KMS-11 (cell line): ENCODE measurements around the gene KHSRP.

Source experiments
- H2AFZ ChIP-seq: fragments of 200-600 bp; sonication (generic); 2 replicates; pipeline ENCODE4 v1.6.1; 2016; ENCODE audit warnings: antibody characterized with exemption, mixed run types, low read depth
- H3K27ac ChIP-seq: fragments of 200-600 bp; sonication (generic); 2 replicates; pipeline ENCODE4 v1.6.1; 2016; ENCODE audit warnings: mild to moderate bottlenecking, mixed run types
- H3K27me3 ChIP-seq: fragments of 200-600 bp; sonication (generic); 2 replicates; pipeline ENCODE4 v1.6.1; 2017; ENCODE audit warnings: mild to moderate bottlenecking, low read depth, mixed run types, moderate library complexity; ENCODE audit not compliant: insufficient read depth
- H3K36me3 ChIP-seq: fragments of 200-600 bp; sonication (generic); 2 replicates; pipeline ENCODE4 v1.6.1; 2017; ENCODE audit warnings: mild to moderate bottlenecking, mixed run types; ENCODE audit not compliant: insufficient read depth
- H3K4me1 ChIP-seq: fragments of 200-600 bp; sonication (generic); 2 replicates; pipeline ENCODE4 v1.6.1; 2016; ENCODE audit warnings: mild to moderate bottlenecking, low read depth, mixed run types; ENCODE audit not compliant: poor library complexity, severe bottlenecking
- H3K4me2 ChIP-seq: fragments of 200-600 bp; sonication (generic); 2 replicates; pipeline ENCODE4 v1.7.0; 2016; ENCODE audit warnings: mild to moderate bottlenecking, mixed run types
- H3K4me3 ChIP-seq: fragments of 200-600 bp; sonication (generic); IDR thresholded peaks from 2 replicates; pipeline ENCODE4 v1.6.1; 2017; ENCODE audit warnings: low read depth, low read length, mixed read lengths; ENCODE audit not compliant: insufficient read depth
- H3K79me2 ChIP-seq: fragments of 200-600 bp; sonication (generic); 2 replicates; pipeline ENCODE4 v1.6.1; 2016; ENCODE audit warnings: low read depth, mixed run types; ENCODE audit not compliant: insufficient read depth
- H3K9ac ChIP-seq: fragments of 200-600 bp; sonication (generic); 2 replicates; pipeline ENCODE4 v1.6.1; 2016; ENCODE audit warnings: mild to moderate bottlenecking, mixed run types
- H4K20me1 ChIP-seq: fragments of 200-600 bp; sonication (generic); 2 replicates; pipeline ENCODE4 v1.6.1; 2016; ENCODE audit warnings: mild to moderate bottlenecking, mixed run types; ENCODE audit not compliant: insufficient read depth
- CTCF ChIP-seq: fragments of 200-600 bp; sonication (generic); conservative IDR thresholded peaks from 2 replicates; pipeline ENCODE4 v1.6.1; 2017; ENCODE audit warnings: low read depth, mild to moderate bottlenecking, antibody characterized with exemption, low read length, moderate library complexity, mixed read lengths

KHSRP gene

GRCh38 chr19:6440905-6441304, 16.3 kb upstream of the KHSRP start:
- Histone ChIP-seq H3K4me3 (no peak overlapping the region), H3K9ac (no peak overlapping the region), H2AFZ (no peak overlapping the region), H3K79me2 (no peaks in the 10 kb centered on the region), H3K4me2 (no peak overlapping the region), H3K4me1 (no peaks in the 10 kb centered on the region), H3K36me3 (no peaks in the 10 kb centered on the region), H4K20me1 (no peaks in the 10 kb centered on the region), H3K27me3 (no peaks in the 10 kb centered on the region), H3K27ac (no peak overlapping the region)
- no peak for TF ChIP-seq CTCF

GRCh38 chr19:6439743-6440142, 15.1 kb upstream of the KHSRP start:
- H3K27me3 ChIP-seq, result no peaks in the 10 kb centered on the region
- H3K27ac ChIP-seq, result no peak overlapping the region
- no peak overlapping the region for H3K4me3 ChIP-seq
- H3K9ac ChIP-seq, result no peak overlapping the region
- no peaks in the 10 kb centered on the region for H3K36me3 ChIP-seq
- H3K79me2 ChIP-seq, result no peaks in the 10 kb centered on the region
- no peak overlapping the region for H3K4me2 ChIP-seq
- no peak overlapping the region for H2AFZ ChIP-seq
- no peaks in the 10 kb centered on the region for H4K20me1 ChIP-seq
- H3K4me1 ChIP-seq, result no peaks in the 10 kb centered on the region
- TF ChIP-seq CTCF, result no peak

GRCh38 chr19:6433663-6434062, 9.1 kb upstream of the KHSRP start, which contains the start of gene SLC25A41:
TSS of gene SLC25A41 (minus strand) at chr19:6433763. CDS start at chr19:6433693, 70 bp downstream.
- no peak within 1 kb of the TSS for H2AFZ ChIP-seq
- H3K9ac ChIP-seq, result no peak within 1 kb of the TSS
- H3K36me3 ChIP-seq, result no peaks in the 10 kb centered on the region
- no peak within 1 kb of the TSS for H3K4me3 ChIP-seq
- no peak within 1 kb of the TSS for H3K27ac ChIP-seq
- H3K79me2 ChIP-seq, result no peaks in the 10 kb centered on the region
- no peaks in the 10 kb centered on the region for H4K20me1 ChIP-seq
- no peak for TF ChIP-seq CTCF
- H3K4me2 ChIP-seq, result no peak within 1 kb of the TSS
- no peaks in the 10 kb centered on the region; the same call in 1 of the 2 replicates for H3K27me3 ChIP-seq
- no peaks in the 10 kb centered on the region for H3K4me1 ChIP-seq

- Histone ChIP-seq H2AFZ (no peak overlapping the region), H3K36me3 (no peaks in the 10 kb centered on the region), H3K4me1 (no peaks in the 10 kb centered on the region), H3K27ac (no peak overlapping the region), H3K9ac (no peak overlapping the region), H4K20me1 (no peaks in the 10 kb centered on the region), H3K4me3 (no peak overlapping the region), H3K4me2 (no peak overlapping the region), H3K79me2 (no peaks in the 10 kb centered on the region), H3K27me3 (no peaks in the 10 kb centered on the region; the same call in 1 of the 2 replicates)
- TF ChIP-seq CTCF, result no peak
These were observed 8.6 kb upstream of the KHSRP start for GRCh38 chr19:6433165-6433564.

GRCh38 chr19:6431891-6432290, 7.3 kb upstream of the KHSRP start:
- Histone ChIP-seq H3K4me3 (no peak overlapping the region), H3K27ac (no peak overlapping the region), H3K27me3 (no peaks in the 10 kb centered on the region; the same call in 1 of the 2 replicates), H3K4me2 (no peak overlapping the region), H3K9ac (no peak overlapping the region), H2AFZ (no peak overlapping the region), H4K20me1 (no peaks in the 10 kb centered on the region), H3K36me3 (no peaks in the 10 kb centered on the region), H3K79me2 (no peaks in the 10 kb centered on the region), H3K4me1 (no peaks in the 10 kb centered on the region)
- no peak for TF ChIP-seq CTCF
